ENCODE measurements around the gene GALNT9. TPM values are rescaled to one million over a fixed set of nuclear protein-coding genes. Genes with fewer than 3 reads are reported as not detected.

The GALNT9 gene
- total RNA-seq, 1 donor from 2014 or later, result not detected

- no peak overlapping the region for H3K4me3 ChIP-seq
- peaks cover 100% of the 10 kb centered on the region for H3K27me3 ChIP-seq (ENCODE audit: low read depth)
- TF ChIP-seq CTCF (IDR thresholded peaks at IDR 0.05; ENCODE audit: borderline replicate concordance), result no peak
- H3K9me3 ChIP-seq (replicated peaks), result no peaks in the 10 kb centered on the region
- no peak overlapping the region for H3K27ac ChIP-seq (replicated peaks)
- no peaks in the 10 kb centered on the region for H3K36me3 ChIP-seq
- intact Hi-C loops (cut with micrococcal nuclease), result no loop called here
- no peak for DNase-seq
- H3K4me1 ChIP-seq, result no peaks in the 10 kb centered on the region
These were observed 7.9 kb downstream of the GALNT9 start for GRCh38 chr12:132321321-132322118.

- DNase-seq, result no peak
- no peaks in the 10 kb centered on the region for H3K4me1 ChIP-seq
- TF ChIP-seq CTCF (IDR thresholded peaks at IDR 0.05; ENCODE audit: borderline replicate concordance), result no peak
- H3K27ac ChIP-seq (replicated peaks), result no peak overlapping the region
- intact Hi-C loops (cut with micrococcal nuclease), result no loop called here
- peaks cover 100% of the 10 kb centered on the region for H3K27me3 ChIP-seq (ENCODE audit: low read depth)
- no peak overlapping the region for H3K4me3 ChIP-seq
- H3K36me3 ChIP-seq, result no peaks in the 10 kb centered on the region
- no peaks in the 10 kb centered on the region for H3K9me3 ChIP-seq (replicated peaks)
These were observed 8.6 kb downstream of the GALNT9 start for GRCh38 chr12:132320767-132321211.

- no peak for DNase-seq
- Histone ChIP-seq H3K27me3 (ENCODE audit: low read depth) (peaks cover 100% of the 10 kb centered on the region), H3K36me3 (no peaks in the 10 kb centered on the region), H3K9me3 (replicated peaks) (no peaks in the 10 kb centered on the region), H3K27ac (replicated peaks) (no peak overlapping the region), H3K4me1 (no peaks in the 10 kb centered on the region), H3K4me3 (no peak overlapping the region)
- no peak for TF ChIP-seq CTCF (IDR thresholded peaks at IDR 0.05; ENCODE audit: borderline replicate concordance)
- intact Hi-C loops (cut with micrococcal nuclease), result no loop called here
These were observed 9.3 kb downstream of the GALNT9 start for GRCh38 chr12:132319991-132320570.

- DNase-seq, result no peak
These were observed 9.9 kb downstream of the GALNT9 start for GRCh38 chr12:132319359-132319950.

GRCh38 chr12:132318618-132319033 is 10.8 kb downstream of the GALNT9 start:
- H3K9me3 ChIP-seq (replicated peaks), result no peaks in the 10 kb centered on the region
- DNase-seq, result no peak
- no peak overlapping the region for H3K27ac ChIP-seq (replicated peaks)
- H3K36me3 ChIP-seq, result no peaks in the 10 kb centered on the region
- intact Hi-C loops (cut with micrococcal nuclease), result no loop called here
- H3K4me1 ChIP-seq, result no peaks in the 10 kb centered on the region
- no peak overlapping the region for H3K4me3 ChIP-seq
- no peak for TF ChIP-seq CTCF (IDR thresholded peaks at IDR 0.05; ENCODE audit: borderline replicate concordance)
- peaks cover 94% of the 10 kb centered on the region for H3K27me3 ChIP-seq (ENCODE audit: low read depth)

More at GRCh38 chr12:132319359-132319950, 9.9 kb downstream of the GALNT9 start:
- intact Hi-C loops (cut with micrococcal nuclease), result no loop called here
- H3K9me3 ChIP-seq (replicated peaks), result no peaks in the 10 kb centered on the region
- TF ChIP-seq CTCF (IDR thresholded peaks at IDR 0.05; ENCODE audit: borderline replicate concordance), result no peak
- no peak overlapping the region for H3K4me3 ChIP-seq
- no peaks in the 10 kb centered on the region for H3K36me3 ChIP-seq
- H3K27ac ChIP-seq (replicated peaks), result no peak overlapping the region
- peaks cover 100% of the 10 kb centered on the region for H3K27me3 ChIP-seq (ENCODE audit: low read depth)
- H3K4me1 ChIP-seq, result no peaks in the 10 kb centered on the region

Measured in left ventricle myocardium inferior (tissue), 1 donor.